Fibroblast of pulmonary artery (primary cell): Measurements from ENCODE around the gene FBLN7.

Experiments used
- DNase-seq: peaks from one replicate; pipeline ENCODE4 v3.0.0-alpha.2; 2010; ENCODE audit warnings: low read depth
- H3K4me3 ChIP-seq: replicated peaks from 2 replicates; pipeline ENCODE4 v1.5.1; 2011; ENCODE audit warnings: low read depth, mild to moderate bottlenecking, control low read depth, low read length, moderate library complexity
- CTCF ChIP-seq: IDR thresholded peaks from 2 replicates; pipeline ENCODE4 v1.5.1; 2011; ENCODE audit warnings: mild to moderate bottlenecking, control low read depth, low read length, inconsistent platforms; ENCODE audit errors: missing control alignments

The FBLN7 gene

GRCh38 chr2:112157472-112157871 lies 19.3 kb downstream of the FBLN7 start:
- no peak for TF ChIP-seq CTCF
- no peak for DNase-seq

GRCh38 chr2:112159454-112159921 lies 21.3 kb downstream of the FBLN7 start:
- no peak for DNase-seq
- TF ChIP-seq CTCF = no peak
- no peak overlapping the region for H3K4me3 ChIP-seq

More at GRCh38 chr2:112157472-112157871, 19.3 kb downstream of the FBLN7 start:
- H3K4me3 ChIP-seq = no peak overlapping the region

GRCh38 chr2:112160283-112161250 lies 22.4 kb downstream of the FBLN7 start:
- no peak for DNase-seq
- H3K4me3 ChIP-seq = no peak overlapping the region
- TF ChIP-seq CTCF = no peak

- DNase-seq = no peak
- H3K4me3 ChIP-seq = no peak overlapping the region
- no peak for TF ChIP-seq CTCF
Measured at GRCh38 chr2:112161431-112162145, 23.4 kb downstream of the FBLN7 start.

- H3K4me3 ChIP-seq = no peak overlapping the region
- DNase-seq = no peak
- no peak for TF ChIP-seq CTCF
Measured at GRCh38 chr2:112162341-112162740, 24.2 kb downstream of the FBLN7 start.

- no peak for DNase-seq
- TF ChIP-seq CTCF = no peak
- no peak overlapping the region for H3K4me3 ChIP-seq
Measured at GRCh38 chr2:112162956-112163355, 24.8 kb downstream of the FBLN7 start.
